ENCODE data around the gene XCR1.

The XCR1 gene

DNA sequence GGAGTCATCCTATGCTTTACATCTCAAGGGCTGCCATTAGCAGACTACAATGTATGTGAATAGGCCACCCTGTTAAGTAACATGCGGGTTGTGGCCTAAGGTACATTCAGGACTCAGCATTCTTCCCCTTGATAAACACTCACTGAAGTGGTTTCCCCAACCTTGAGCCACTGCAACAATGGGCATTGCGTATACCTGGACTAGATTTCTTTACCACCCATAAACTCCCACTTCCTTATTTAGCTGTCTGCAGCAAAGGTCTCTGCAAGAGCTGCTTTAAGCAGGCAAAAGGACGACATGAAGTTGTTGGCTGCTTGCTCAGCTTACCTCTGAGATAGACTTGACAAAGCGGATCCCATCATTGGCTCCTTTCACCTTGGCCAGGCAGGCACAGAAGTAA lies 47.9 kb downstream of the XCR1 start:
- Histone ChIP-seq H3K9me3 (ENCODE audit: control insufficient read depth, insufficient read depth, low read depth, low read length) (no peaks in the 10 kb centered on the region), H3K36me3 (ENCODE audit: control insufficient read depth in 2 of 2, insufficient read depth in 1 of 2, low read length in 2 of 2) (peaks cover 5 to 94% of the 10 kb centered on the region in 2 experiments; a peak in 1 of 3 replicates), H3K4me3 (ENCODE audit: low read depth, low read length) (no peak overlapping the region), H3K4me1 (ENCODE audit: control insufficient read depth, insufficient read depth, low read length) (no peaks in the 10 kb centered on the region), H3K27ac (ENCODE audit: extremely low read depth, low read depth, low read length) (no peak overlapping the region)
- TF ChIP-seq ZNF202 (tag by site-specific recombination; IDR thresholded peaks at IDR 0.05; ENCODE audit: borderline replicate concordance), result no peak
- no peak for TF ChIP-seq ZNF48 (tag by site-specific recombination; IDR thresholded peaks at IDR 0.05)
- no peak for TF ChIP-seq ZNF114 (tag by site-specific recombination; IDR thresholded peaks at IDR 0.05)
- TF ChIP-seq, protein P1, sequence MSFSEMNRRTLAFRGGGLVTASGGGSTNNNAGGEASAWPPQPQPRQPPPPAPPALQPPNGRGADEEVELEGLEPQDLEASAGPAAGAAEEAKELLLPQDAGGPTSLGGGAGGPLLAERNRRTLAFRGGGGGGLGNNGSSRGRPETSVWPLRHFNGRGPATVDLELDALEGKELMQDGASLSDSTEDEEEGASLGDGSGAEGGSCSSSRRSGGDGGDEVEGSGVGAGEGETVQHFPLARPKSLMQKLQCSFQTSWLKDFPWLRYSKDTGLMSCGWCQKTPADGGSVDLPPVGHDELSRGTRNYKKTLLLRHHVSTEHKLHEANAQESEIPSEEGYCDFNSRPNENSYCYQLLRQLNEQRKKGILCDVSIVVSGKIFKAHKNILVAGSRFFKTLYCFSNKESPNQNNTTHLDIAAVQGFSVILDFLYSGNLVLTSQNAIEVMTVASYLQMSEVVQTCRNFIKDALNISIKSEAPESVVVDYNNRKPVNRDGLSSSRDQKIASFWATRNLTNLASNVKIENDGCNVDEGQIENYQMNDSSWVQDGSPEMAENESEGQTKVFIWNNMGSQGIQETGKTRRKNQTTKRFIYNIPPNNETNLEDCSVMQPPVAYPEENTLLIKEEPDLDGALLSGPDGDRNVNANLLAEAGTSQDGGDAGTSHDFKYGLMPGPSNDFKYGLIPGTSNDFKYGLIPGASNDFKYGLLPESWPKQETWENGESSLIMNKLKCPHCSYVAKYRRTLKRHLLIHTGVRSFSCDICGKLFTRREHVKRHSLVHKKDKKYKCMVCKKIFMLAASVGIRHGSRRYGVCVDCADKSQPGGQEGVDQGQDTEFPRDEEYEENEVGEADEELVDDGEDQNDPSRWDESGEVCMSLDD (tag by site-specific recombination; IDR thresholded peaks at IDR 0.05), result no peak
- TF ChIP-seq, protein P2, sequence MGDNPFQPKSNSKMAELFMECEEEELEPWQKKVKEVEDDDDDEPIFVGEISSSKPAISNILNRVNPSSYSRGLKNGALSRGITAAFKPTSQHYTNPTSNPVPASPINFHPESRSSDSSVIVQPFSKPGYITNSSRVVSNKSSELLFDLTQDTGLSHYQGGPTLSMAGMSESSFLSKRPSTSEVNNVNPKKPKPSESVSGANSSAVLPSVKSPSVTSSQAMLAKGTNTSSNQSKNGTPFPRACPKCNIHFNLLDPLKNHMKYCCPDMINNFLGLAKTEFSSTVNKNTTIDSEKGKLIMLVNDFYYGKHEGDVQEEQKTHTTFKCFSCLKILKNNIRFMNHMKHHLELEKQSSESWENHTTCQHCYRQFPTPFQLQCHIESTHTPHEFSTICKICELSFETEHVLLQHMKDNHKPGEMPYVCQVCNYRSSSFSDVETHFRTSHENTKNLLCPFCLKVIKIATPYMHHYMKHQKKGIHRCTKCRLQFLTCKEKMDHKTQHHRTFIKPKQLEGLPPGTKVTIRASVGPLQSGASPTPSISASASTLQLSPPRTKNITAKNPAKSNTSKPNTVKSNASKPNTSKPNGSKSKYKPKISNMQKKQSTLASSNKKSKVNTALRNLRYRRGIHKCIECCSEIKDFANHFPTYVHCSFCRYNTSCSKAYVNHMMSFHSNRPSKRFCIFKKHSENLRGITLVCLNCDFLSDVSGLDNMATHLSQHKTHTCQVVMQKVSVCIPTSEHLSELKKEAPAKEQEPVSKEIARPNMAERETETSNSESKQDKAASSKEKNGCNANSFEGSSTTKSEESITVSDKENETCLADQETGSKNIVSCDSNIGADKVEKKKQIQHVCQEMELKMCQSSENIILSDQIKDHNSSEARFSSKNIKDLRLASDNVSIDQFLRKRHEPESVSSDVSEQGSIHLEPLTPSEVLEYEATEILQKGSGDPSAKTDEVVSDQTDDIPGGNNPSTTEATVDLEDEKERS (tag by site-specific recombination; IDR thresholded peaks at IDR 0.05), result no peak
- TF ChIP-seq ZNF248 (tag by site-specific recombination; IDR thresholded peaks at IDR 0.05), result no peak
- TF ChIP-seq ZBTB1 (tag by site-specific recombination; IDR thresholded peaks at IDR 0.05), result no peak
- TF ChIP-seq, protein P3, sequence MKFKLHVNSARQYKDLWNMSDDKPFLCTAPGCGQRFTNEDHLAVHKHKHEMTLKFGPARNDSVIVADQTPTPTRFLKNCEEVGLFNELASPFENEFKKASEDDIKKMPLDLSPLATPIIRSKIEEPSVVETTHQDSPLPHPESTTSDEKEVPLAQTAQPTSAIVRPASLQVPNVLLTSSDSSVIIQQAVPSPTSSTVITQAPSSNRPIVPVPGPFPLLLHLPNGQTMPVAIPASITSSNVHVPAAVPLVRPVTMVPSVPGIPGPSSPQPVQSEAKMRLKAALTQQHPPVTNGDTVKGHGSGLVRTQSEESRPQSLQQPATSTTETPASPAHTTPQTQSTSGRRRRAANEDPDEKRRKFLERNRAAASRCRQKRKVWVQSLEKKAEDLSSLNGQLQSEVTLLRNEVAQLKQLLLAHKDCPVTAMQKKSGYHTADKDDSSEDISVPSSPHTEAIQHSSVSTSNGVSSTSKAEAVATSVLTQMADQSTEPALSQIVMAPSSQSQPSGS (tag by site-specific recombination; IDR thresholded peaks at IDR 0.05; ENCODE audit: low read depth), result no peak
- TF ChIP-seq ZNF530 (tag by site-specific recombination; IDR thresholded peaks at IDR 0.05; ENCODE audit: low read depth), result no peak
- TF ChIP-seq, protein P4, sequence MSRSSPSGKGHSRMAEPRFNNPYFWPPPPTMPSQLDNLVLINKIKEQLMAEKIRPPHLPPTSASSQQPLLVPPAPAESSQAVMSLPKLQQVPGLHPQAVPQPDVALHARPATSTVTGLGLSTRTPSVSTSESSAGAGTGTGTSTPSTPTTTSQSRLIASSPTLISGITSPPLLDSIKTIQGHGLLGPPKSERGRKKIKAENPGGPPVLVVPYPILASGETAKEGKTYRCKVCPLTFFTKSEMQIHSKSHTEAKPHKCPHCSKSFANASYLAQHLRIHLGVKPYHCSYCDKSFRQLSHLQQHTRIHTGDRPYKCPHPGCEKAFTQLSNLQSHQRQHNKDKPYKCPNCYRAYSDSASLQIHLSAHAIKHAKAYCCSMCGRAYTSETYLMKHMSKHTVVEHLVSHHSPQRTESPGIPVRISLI (tag by site-specific recombination; IDR thresholded peaks at IDR 0.05), result no peak
- no peak for TF ChIP-seq ZNF324 (tag by site-specific recombination; IDR thresholded peaks at IDR 0.05)
- TF ChIP-seq, protein P5, sequence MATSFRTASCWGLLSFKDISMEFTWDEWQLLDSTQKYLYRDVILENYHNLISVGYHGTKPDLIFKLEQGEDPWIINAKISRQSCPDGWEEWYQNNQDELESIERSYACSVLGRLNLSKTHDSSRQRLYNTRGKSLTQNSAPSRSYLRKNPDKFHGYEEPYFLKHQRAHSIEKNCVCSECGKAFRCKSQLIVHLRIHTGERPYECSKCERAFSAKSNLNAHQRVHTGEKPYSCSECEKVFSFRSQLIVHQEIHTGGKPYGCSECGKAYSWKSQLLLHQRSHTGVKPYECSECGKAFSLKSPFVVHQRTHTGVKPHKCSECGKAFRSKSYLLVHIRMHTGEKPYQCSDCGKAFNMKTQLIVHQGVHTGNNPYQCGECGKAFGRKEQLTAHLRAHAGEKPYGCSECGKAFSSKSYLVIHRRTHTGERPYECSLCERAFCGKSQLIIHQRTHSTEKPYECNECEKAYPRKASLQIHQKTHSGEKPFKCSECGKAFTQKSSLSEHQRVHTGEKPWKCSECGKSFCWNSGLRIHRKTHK (tag by site-specific recombination; IDR thresholded peaks at IDR 0.05), result no peak
- no peak for TF ChIP-seq GLI4 (tag by site-specific recombination; IDR thresholded peaks at IDR 0.05)
- no peak for TF ChIP-seq ZNF670 (tag by site-specific recombination; IDR thresholded peaks at IDR 0.05; ENCODE audit: low read depth)
- TF ChIP-seq ZNF529 (tag by site-specific recombination; IDR thresholded peaks at IDR 0.05; ENCODE audit: insufficient replicate concordance), result no peak
- TF ChIP-seq FEZF1 (tag by site-specific recombination; IDR thresholded peaks at IDR 0.05), result no peak
- POLR2A ChIA-PET, result no interaction called here
- CTCF ChIA-PET, result no interaction called here

All from HEK293 (cell line).